Cardiac septum (tissue), 1 donor: ENCODE measurements around the gene VKORC1. TPM values are rescaled to one million over a fixed set of nuclear protein-coding genes. Genes with fewer than 3 reads are reported as not detected.

Experiments used
- DNase-seq: peaks from one replicate; pipeline ENCODE4 v3.0.0-alpha.2; 2020; ENCODE audit warnings: low spot score
- intact Hi-C: fragments of 100-400 bp; cut with DNase I; formaldehyde crosslinking; loops from one replicate; pipeline ENCODE4 v1.14.0; 2022
- total RNA-seq: library from RNA; stranded (reverse); fragmentation: NEBNext Ultra II Directional; extraction: Animal tissue kit (Norgen Biotek cat#: 25700); gene quantifications from one replicate; pipeline ENCODE4 v1.2.1, GENCODE V29; 2021
- donor health status: DM: no; HTN: no; CAD: no.

The VKORC1 gene
- total RNA-seq, 1 donor from 2014 or later = 42.1 TPM

GRCh38 chr16:31131841-31132271 is 37.3 kb upstream of the VKORC1 start:
- intact Hi-C loops = no loop called here
- DNase-seq = no peak

GRCh38 chr16:31131416-31131815 is 36.8 kb upstream of the VKORC1 start:
- intact Hi-C loops = no loop called here

GRCh38 chr16:31130899-31131298 is 36.3 kb upstream of the VKORC1 start:
- no peak for DNase-seq
- intact Hi-C loops = no loop called here

More at GRCh38 chr16:31131416-31131815, 36.8 kb upstream of the VKORC1 start:
- no peak for DNase-seq

GRCh38 chr16:31130336-31130891 is 35.8 kb upstream of the VKORC1 start:
- DNase-seq = peak; percentile 84
- intact Hi-C loops = no loop called here

- intact Hi-C loops = no loop called here
- no peak for DNase-seq
Measured at GRCh38 chr16:31129568-31130335, 35.2 kb upstream of the VKORC1 start.

- intact Hi-C loops = no loop called here
- DNase-seq = peak; percentile 90
Measured at GRCh38 chr16:31128711-31129567, 34.3 kb upstream of the VKORC1 start.

- DNase-seq = no peak
- intact Hi-C loops = no loop called here
Measured at GRCh38 chr16:31127182-31127581, 32.6 kb upstream of the VKORC1 start.

GRCh38 chr16:31125844-31126243 is 31.2 kb upstream of the VKORC1 start:
- no peak for DNase-seq
- intact Hi-C loops = no loop called here

- intact Hi-C loops = no loop called here
- DNase-seq = no peak
Measured at GRCh38 chr16:31120129-31120528, 25.5 kb upstream of the VKORC1 start.

- DNase-seq = no peak
- intact Hi-C loops = loop anchor here (10.0 kb wide), 1 partner anchor 66 kb away; the partner anchor contains the start of gene FUS
Measured at GRCh38 chr16:31118223-31119155, 23.9 kb upstream of the VKORC1 start.

- intact Hi-C loops = loop anchor here (10.0 kb wide), 1 partner anchor 67 kb away; the partner anchor contains the start of gene FUS
- peak; percentile 99 for DNase-seq
Measured at GRCh38 chr16:31117384-31118222, 23.0 kb upstream of the VKORC1 start, which contains the start of gene KAT8. Gene KAT8 (plus strand): TSS chr16:31117664. CDS start chr16:31117682, 18 bp downstream.

GRCh38 chr16:31114468-31114867 is 19.9 kb upstream of the VKORC1 start:
- intact Hi-C loops = loop anchor here (10.0 kb wide), 1 partner anchor 70 kb away; the partner anchor contains the start of gene FUS
- DNase-seq = no peak

- DNase-seq = no peak
- intact Hi-C loops = loop anchor here (2.0 to 10.0 kb wide), 2 partner anchors 29 to 71 kb away; partner anchors contain the start of gene FUS
Measured at GRCh38 chr16:31113121-31114120, 18.8 kb upstream of the VKORC1 start.

GRCh38 chr16:31112711-31113110 is 18.1 kb upstream of the VKORC1 start:
- no peak for DNase-seq
- intact Hi-C loops = loop anchor here (2.0 to 10.0 kb wide), 2 partner anchors 30 to 72 kb away; partner anchors contain the start of gene FUS

- intact Hi-C loops = loop anchor here (2.0 to 10.0 kb wide), 2 partner anchors 31 to 73 kb away; partner anchors contain the start of gene FUS
- no peak for DNase-seq
Measured at GRCh38 chr16:31111881-31112466, 17.4 kb upstream of the VKORC1 start.
